ENCODE measurements around the gene NDST1.

GRCh38 chr5:150549735-150550134 lies 41.8 kb downstream of the NDST1 start:
- TF ChIP-seq SUZ12 (IDR thresholded peaks at IDR 0.05; ENCODE audit: unreplicated experiment) (no peak), POLR2A (IDR thresholded peaks at IDR 0.05; ENCODE audit: low read depth, low read length) (no peak), REST (IDR thresholded peaks at IDR 0.05; ENCODE audit: low read depth, low read length) (no peak), YY1 (IDR thresholded peaks at IDR 0.05; ENCODE audit: low read depth, low read length) (no peak), ZNF622 (IDR thresholded peaks at IDR 0.05) (no peak)

Measured in GM12878 (cell line).